ENCODE measurements around the gene GRIPAP1. TPM values are rescaled to one million over a fixed set of nuclear protein-coding genes. Genes with fewer than 3 reads are reported as not detected.

The GRIPAP1 gene, protein sequence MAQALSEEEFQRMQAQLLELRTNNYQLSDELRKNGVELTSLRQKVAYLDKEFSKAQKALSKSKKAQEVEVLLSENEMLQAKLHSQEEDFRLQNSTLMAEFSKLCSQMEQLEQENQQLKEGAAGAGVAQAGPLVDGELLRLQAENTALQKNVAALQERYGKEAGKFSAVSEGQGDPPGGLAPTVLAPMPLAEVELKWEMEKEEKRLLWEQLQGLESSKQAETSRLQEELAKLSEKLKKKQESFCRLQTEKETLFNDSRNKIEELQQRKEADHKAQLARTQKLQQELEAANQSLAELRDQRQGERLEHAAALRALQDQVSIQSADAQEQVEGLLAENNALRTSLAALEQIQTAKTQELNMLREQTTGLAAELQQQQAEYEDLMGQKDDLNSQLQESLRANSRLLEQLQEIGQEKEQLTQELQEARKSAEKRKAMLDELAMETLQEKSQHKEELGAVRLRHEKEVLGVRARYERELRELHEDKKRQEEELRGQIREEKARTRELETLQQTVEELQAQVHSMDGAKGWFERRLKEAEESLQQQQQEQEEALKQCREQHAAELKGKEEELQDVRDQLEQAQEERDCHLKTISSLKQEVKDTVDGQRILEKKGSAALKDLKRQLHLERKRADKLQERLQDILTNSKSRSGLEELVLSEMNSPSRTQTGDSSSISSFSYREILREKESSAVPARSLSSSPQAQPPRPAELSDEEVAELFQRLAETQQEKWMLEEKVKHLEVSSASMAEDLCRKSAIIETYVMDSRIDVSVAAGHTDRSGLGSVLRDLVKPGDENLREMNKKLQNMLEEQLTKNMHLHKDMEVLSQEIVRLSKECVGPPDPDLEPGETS
- polyA plus RNA-seq (2011; rRNA removed) (23.4 and 23.5 TPM in 2 replicates), polyA minus RNA-seq (2011; rRNA and poly(A)+ RNA removed) (9.6 and 15.1 TPM in 2 replicates)

DNA sequence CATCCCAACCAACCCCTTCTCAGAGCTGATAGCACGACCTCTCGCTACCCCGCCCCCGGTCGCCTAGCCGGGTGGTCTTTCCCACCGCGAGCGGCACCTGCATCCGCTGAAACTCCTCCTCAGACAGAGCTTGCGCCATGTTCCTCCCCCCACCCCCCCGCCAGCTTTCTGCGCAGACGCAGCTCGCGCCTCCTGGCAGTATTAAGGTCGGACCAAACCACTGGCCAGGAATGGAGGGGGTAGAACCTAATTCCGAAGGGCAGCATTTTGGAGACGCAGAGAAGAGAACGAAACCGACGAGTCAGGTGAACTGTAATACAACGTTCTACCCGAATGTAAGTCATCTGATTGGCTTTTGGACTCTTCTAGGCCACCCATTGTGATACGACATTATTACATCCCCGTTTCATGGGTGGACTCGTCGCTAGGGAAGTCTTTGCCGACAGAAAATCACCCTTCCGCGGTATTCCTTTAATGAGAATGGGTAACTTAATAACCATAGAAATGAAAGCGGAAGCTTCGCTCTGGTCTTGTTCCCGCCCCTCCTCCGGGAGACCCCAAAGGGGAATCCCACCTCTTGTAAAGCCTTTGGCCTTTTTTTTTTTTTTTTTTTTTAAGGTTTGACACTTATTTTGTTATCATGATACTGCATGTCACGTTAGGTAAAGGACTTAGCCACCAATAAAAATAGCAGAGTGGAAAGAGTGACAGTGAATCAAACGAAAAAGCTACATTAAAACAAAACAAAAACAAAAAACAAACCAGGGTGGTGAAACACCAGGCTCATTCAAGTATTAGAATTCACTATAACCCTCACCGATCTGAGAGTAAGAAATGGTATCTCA, at the start of gene GRIPAP1:
TSS of gene GRIPAP1 (minus strand) at position 174 of the 845 bp plus-strand sequence. CDS start at position 139, 35 bp downstream.
- no peaks in the 10 kb centered on the region for H3K27me3 ChIP-seq (ENCODE audit: control insufficient read depth, insufficient read depth, low read length)
- DNase-seq (ENCODE audit: low read depth) = no peak
- ChIA-PET CTCF (interaction anchor here (1.0 to 1.2 kb wide), 2 partner anchors 15 to 44 kb away, joined by 3 read pairs; no protein-coding TSS in a partner anchor), POLR2A (interaction anchor here (0.5 to 0.9 kb wide), 5 partner anchors 9 to 165 kb away, joined by 3 to 21 read pairs (median 4); partner anchors contain the start of gene TFE3)
- H3K36me3 ChIP-seq (ENCODE audit: control insufficient read depth, insufficient read depth, low read length) = peaks cover 4% of the 10 kb centered on the region; the same call in 1 of the 2 replicates
- TF ChIP-seq, protein P1, sequence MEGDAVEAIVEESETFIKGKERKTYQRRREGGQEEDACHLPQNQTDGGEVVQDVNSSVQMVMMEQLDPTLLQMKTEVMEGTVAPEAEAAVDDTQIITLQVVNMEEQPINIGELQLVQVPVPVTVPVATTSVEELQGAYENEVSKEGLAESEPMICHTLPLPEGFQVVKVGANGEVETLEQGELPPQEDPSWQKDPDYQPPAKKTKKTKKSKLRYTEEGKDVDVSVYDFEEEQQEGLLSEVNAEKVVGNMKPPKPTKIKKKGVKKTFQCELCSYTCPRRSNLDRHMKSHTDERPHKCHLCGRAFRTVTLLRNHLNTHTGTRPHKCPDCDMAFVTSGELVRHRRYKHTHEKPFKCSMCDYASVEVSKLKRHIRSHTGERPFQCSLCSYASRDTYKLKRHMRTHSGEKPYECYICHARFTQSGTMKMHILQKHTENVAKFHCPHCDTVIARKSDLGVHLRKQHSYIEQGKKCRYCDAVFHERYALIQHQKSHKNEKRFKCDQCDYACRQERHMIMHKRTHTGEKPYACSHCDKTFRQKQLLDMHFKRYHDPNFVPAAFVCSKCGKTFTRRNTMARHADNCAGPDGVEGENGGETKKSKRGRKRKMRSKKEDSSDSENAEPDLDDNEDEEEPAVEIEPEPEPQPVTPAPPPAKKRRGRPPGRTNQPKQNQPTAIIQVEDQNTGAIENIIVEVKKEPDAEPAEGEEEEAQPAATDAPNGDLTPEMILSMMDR (IDR thresholded peaks at IDR 0.05; ENCODE audit: insufficient read depth, low read depth, low read length) = no peak
- H3K4me3 ChIP-seq (ENCODE audit: low read depth, low read length) = peak within 1 kb of the TSS; percentile 55

DNA sequence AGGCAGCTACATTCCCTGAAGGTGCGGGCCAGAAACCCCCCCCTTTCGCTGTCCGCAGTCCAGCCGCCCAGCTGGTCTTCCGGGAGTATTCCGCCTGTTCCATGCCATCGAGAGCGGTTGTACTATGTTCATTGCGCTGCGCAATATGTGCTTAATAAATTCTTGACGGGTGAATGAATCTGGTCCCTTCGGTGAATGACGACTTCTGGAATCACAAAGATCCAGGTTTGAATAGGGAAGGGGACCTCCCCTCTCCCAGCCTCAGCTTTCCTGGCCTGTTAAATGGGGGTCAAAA, 41.9 kb upstream of the GRIPAP1 start:
- ChIA-PET CTCF (interaction anchor here (0.7 to 1.5 kb wide), 3 partner anchors 9 to 146 kb away, joined by 3 to 5 read pairs (median 3); partner anchors contain the start of genes PQBP1 and TIMM17B), POLR2A (no interaction called here)
- H3K27me3 ChIP-seq (ENCODE audit: control insufficient read depth, insufficient read depth, low read length) = no peaks in the 10 kb centered on the region
- H3K36me3 ChIP-seq (ENCODE audit: control insufficient read depth, insufficient read depth, low read length) = peaks cover 7% of the 10 kb centered on the region
- no peak for DNase-seq (ENCODE audit: low read depth)
- 0 out of 2 replicates have a peak overlapping the region, but pooled peaks have one; percentile 9 for H3K4me3 ChIP-seq (ENCODE audit: low read depth, low read length)
- TF ChIP-seq, protein P1 (IDR thresholded peaks at IDR 0.05; ENCODE audit: insufficient read depth, low read depth, low read length) = no peak

DNA sequence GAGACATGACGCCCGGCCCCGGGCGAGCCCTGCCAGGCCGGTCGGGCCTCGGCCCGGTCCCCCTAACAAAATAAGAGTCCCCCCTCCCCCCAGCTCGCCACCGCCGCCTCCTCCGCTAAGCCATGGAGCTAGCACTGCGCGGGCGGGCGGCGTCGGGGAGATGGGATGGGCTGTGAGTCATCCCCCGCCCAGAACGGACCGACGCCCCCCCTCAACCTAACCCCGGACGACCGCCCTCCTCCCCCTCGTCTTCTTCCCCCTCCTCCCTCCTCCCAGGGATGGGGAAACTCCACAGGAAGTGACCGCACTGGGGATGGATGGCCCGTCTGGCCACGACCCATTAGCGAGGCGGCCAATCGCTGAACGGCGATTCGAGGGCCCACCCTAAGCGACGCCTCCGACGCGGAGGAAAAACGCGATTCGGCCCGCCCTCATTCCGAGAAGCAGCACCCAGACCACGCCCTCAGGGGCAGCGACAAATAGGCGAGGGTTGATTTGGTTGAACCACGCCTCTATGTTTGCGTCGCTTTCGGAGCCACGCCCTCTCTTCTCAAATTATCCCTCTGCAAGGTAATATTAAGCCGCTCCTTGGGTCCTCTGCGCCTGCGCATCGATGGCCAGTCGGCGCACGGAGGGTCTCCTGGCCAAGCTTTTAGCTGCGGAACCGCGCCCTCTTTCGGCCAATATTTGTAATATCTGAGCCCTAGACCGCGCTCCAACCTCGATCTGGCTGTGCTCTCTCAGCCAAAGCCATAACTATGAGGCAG, 41.3 kb upstream of the GRIPAP1 start, which contains the start of gene TFE3:
TSS of gene TFE3 (minus strand) at position 138 of the 767 bp plus-strand sequence. CDS start at position 7, 131 bp downstream.
- Histone ChIP-seq H3K27me3 (ENCODE audit: control insufficient read depth, insufficient read depth, low read length) (no peaks in the 10 kb centered on the region), H3K4me3 (ENCODE audit: low read depth, low read length) (peak within 1 kb of the TSS; percentile 75), H3K36me3 (ENCODE audit: control insufficient read depth, insufficient read depth, low read length) (peaks cover 7% of the 10 kb centered on the region)
- TF ChIP-seq, protein P1 (IDR thresholded peaks at IDR 0.05; ENCODE audit: insufficient read depth, low read depth, low read length) = peak; percentile 69
- ChIA-PET POLR2A (interaction anchor here (0.6 to 1.1 kb wide), 2 partner anchors 41 to 71 kb away, joined by 4 read pairs; partner anchors contain the start of gene GRIPAP1), CTCF (interaction anchor here (0.7 to 1.5 kb wide), 5 partner anchors 10 to 282 kb away, joined by 3 to 5 read pairs (median 3); partner anchors contain the start of genes KCND1, PQBP1 and TIMM17B)
- DNase-seq (ENCODE audit: low read depth) = peak; percentile 98

DNA sequence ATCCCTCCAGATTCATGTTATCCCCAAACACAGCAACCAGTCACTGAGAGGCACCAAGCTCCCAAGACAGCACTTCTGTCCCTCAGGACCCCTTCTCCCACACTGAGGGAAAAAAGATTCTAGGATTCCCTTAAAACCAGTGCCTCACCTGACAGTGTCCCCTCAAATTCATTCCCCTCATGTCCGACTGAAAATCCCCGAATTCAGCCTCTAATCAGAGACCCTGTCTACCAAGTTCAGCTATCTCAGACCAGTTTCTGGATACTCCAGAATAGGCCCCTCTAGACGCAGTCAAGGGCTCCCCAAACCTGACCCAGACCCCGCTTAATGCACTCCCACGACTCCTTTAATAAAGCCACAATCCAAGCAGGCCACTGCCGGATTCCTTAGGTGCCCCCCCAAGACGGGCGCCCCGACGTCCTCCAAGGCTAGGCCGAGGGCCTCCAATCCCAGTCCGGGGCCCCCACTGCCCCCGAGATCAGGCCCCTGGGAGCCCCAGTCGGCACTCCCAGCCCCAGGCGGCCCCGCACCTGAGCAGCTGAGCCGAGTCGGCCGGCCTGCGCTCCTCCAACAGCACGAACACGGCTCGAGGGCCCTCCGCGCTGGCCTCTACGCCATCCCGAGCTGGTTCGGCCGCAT, 40.6 kb upstream of the GRIPAP1 start:
- no peaks in the 10 kb centered on the region for H3K27me3 ChIP-seq (ENCODE audit: control insufficient read depth, insufficient read depth, low read length)
- ChIA-PET CTCF (interaction anchor here (0.7 to 1.5 kb wide), 6 partner anchors 71 to 282 kb away, joined by 3 to 4 read pairs (median 3); partner anchors contain the start of genes KCND1, PQBP1 and TIMM17B), POLR2A (interaction anchor here (1.1 to 1.2 kb wide), 2 partner anchors 41 to 85 kb away, joined by 4 to 6 read pairs; partner anchors contain the start of genes GRIPAP1 and OTUD5)
- TF ChIP-seq, protein P1 (IDR thresholded peaks at IDR 0.05; ENCODE audit: insufficient read depth, low read depth, low read length) = no peak
- H3K4me3 ChIP-seq (ENCODE audit: low read depth, low read length) = peak overlapping the region; percentile 75
- peaks cover 10% of the 10 kb centered on the region for H3K36me3 ChIP-seq (ENCODE audit: control insufficient read depth, insufficient read depth, low read length)
- no peak for DNase-seq (ENCODE audit: low read depth)

Measured in BJ (cell line).